HL-60/S4 treated with retinoic acid at 250 ng/mL for 4 days and 3 days (cell line): ENCODE measurements around the gene KLRG1.

ENCODE experiments used
- in situ Hi-C: fragments of 300-500 bp; cut with MboI; formaldehyde crosslinking; loops from 2 replicates; pipeline ENCODE4 v1.7.0; 2022; ENCODE audit warnings: low sequenced_read_pairs

Gene KLRG1

DNA sequence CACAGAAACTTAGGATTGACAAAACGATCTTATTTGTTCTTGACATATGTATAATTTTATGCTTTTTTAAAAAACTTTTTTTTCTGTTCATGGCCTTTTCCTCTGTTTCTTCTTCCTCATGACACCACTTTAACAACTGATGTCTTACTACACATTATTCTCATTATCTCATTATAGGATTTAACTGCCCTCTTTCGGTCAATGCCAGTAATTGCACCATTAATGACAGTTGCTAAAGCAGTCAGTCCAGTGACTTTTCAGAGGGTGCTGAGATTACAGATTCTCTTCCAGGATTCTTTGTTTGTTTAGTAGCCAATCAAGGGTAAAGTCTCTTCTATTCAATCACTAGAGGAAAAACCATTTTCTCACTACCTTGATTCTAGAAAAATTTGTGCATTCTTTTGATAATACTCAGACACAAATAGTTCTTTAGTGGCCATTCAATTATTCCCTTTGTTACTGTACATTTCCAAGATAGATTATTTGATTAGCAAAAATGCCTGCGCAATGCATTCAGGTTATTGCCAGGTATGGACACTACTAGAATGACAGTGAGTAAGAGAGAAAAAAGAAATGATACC is 50.1 kb downstream of the KLRG1 start:
- in situ Hi-C loops = no loop called here

DNA sequence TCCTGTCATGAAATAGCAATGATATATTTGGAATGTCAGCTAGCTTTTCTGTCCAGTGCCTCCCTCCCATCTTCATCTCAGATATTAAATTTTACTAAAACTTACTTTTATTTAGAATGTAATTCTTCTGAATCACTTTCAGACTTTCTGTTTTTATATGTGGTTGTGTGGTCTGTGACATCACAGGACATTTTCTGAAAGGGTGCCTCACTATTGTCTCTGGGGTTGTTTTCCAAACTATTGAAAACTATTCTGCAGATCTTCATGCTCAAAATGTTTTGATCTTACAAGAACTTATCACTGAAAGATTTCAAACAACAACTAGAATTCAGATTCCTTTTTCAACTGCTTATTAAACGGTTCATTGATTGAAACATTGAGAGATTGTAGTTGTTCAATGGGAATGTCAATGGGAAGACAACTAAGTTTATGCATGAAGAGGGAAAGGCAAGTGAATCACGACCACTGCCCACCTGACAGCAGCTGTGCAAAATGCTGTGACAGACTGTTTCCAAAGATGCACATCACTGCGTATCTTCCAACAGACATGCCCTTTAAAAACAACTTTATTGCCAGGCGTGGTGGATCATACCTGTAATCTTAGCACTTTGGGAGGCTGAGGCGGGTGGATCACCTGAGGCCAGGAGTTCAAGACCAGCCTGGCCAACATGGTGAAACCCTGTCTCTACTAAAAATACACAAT is 51.3 kb downstream of the KLRG1 start:
- in situ Hi-C loops = loop anchor here (10.0 kb wide), 1 partner anchor 356 kb away; no protein-coding TSS in a partner anchor

DNA sequence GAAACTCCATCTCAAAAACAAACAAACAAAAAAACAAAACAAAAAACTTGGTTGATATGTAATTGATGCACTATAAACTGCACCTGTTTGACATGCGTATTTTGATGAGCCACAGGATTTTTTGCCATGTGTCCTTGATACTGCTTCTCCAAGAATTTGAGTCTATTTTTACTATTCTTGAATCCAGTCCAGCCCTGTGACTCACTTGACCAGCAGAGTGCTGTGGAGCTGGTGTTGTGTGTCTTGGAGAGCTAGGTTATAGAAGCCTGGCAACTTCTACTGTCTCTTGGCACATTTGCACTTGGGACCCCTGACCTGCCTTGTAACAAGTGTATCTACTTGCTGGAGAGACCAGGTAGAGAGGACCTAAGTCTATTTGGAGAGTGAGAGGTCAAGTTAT is 52.0 kb downstream of the KLRG1 start:
- in situ Hi-C loops = loop anchor here (10.0 kb wide), 1 partner anchor 357 kb away; no protein-coding TSS in a partner anchor

DNA sequence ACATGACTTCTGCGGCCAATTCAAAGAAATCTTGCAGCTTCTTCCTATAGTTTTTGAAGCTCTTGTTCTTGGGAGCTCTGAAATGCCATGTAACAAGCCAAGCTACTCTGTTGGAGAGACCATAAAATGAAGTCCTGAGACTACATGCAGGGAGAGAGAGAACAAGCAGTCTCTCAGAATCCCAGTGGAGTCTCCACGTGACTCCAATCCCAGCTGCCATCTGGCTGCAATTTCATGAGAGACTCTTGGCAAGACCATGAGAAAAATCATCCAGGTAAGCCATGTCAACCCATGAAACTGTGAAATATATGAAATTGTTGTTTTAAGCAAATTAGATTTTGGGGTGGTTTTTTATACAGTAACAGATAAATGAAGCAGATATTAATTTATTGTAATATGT is 54.4 kb downstream of the KLRG1 start:
- in situ Hi-C loops = loop anchor here (10.0 kb wide), 1 partner anchor 359 kb away; no protein-coding TSS in a partner anchor

DNA sequence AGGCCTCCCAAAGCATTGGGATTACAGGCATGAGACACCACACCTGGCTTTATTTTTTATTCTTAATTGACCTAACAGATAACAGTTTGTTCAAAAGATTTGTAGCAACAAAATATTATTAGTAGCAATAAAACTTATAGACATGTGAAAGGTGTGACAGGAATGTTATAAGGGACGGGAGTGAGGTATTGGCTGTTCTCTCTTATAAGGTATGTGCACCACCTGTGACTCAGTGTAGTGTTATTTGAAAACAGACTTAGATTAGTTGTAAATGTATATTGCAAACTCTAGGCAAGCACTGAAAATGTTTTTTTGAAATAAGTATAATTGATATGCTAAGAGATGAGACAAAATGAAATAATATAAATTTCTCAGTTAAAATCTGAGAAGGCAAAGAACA is 57.8 kb downstream of the KLRG1 start:
- in situ Hi-C loops = loop anchor here (10.0 kb wide), 1 partner anchor 362 kb away; no protein-coding TSS in a partner anchor

DNA sequence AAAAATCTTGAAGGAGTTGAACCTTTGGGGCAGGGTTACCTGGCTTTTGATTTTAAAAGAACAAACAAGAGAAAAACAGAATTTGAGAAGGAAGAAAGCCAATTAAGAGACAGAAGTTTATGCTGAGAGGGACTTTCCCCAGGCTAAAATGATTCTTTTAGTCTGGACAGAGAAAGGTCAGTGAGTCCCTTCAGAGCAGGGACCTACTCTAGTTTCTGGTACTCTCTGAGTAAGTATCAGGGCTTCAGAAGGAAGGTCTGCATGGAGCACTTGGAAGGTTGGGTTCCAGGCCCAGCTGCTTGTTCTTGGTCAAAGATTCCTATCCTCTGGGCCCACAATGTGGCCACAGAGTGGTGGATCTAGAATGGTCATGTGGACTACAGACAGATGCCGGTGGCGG is 59.6 kb downstream of the KLRG1 start:
- in situ Hi-C loops = loop anchor here (10.0 kb wide), 1 partner anchor 364 kb away; no protein-coding TSS in a partner anchor

DNA sequence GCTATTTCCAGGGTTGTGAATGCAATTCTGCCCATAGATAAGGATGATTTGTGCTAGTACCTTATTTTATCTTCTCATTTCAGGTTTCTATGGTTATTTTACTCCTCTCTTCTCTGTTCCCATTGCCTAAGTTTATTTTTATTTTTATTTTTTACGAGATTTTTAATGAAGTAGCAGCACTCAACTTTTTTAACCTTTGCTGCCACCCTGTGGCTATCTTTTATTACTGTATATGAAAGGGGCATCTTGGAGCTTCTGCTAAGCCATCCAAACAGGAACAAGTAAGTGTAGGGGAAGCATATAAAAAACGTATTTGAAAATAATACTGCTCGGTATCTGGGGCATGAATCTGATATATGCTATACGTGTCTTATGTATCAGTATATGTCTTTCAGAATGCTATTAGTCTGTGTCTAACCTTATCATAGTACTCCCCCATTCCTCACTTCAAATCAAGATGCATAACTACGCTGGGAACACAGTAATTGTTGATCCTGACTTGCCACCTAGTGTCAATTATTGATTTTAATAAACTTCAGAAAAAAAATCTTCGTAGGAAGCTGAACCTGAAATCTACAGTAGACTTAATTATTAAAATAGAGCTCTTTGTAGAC is 60.3 kb downstream of the KLRG1 start:
- in situ Hi-C loops = loop anchor here (10.0 kb wide), 1 partner anchor 365 kb away; no protein-coding TSS in a partner anchor

DNA sequence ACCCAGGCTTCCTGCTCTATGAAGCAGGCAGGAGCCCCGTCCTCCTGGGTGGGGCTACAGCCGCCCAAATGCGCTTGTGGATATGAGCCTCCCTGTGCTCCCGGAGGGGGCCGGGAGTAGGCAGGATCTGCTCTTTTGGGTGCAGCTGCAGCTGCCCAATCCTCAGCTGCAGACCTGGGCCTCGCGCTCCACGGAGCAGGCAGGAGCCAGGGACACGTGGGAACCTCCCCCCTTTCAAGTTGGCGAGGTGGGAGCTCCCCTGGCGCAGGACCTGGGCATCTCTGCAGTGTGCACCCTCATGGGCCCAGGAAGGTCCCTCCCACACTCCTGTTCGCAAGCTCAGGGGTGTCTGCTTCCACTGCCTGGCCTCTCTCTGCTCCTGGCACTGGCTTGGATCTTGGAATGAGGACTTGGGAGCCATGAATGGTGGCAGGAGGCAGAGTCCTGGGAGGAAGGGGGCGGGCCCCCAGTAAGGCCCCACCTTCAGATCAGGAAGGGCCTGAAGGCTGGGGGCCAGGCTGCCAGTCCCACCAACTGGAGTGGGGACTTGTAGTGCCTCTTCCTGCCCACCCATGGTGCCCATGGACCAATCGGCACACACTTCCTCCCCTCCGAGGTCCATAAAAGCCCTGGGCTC is 61.3 kb downstream of the KLRG1 start:
- in situ Hi-C loops = no loop called here

DNA sequence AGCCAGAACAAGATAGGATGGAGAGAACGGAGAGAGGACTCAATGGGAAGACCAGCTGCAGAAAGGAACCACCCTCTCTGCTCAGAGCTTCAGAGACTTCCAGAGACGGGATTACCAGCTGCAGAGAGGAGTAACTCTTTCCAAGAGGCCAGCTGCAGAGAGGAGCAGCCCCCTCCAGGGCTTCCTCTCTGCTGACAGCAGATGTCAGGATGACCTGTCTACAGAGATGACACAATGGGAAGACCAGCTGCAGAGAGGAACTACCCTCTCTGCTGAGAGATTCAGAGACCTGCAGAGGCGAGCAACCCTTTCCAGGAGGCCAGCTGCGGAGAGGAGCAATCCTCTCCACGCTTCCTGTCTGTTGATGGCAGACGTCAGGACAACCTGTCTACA is 61.8 kb downstream of the KLRG1 start:
- in situ Hi-C loops = no loop called here

DNA sequence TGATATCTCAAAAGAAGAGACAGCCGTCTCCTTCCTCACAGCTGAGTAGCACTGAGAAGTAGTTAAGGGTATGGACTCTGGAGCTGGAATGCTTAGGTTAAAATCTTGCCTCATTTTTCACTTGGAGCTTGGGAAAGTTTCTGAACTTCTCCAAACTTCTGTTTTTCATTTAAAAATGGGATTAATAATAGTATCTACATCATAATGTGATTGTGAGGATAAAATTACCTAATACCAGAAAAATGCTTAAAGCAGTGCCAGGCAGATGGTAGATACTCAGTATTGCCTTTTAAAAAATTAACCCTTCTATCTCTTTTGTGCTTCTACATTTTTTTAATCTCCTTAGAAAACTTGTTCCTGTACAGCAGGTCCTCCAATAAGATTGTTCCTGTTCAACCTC is 63.3 kb downstream of the KLRG1 start:
- in situ Hi-C loops = no loop called here
